Mucosa of descending colon (tissue), 3 donors: ENCODE measurements around the gene PTPRN2. TPM values are rescaled to one million over a fixed set of nuclear protein-coding genes. Genes with fewer than 3 reads are reported as not detected.
A peak's percentile ranks its signal among the peaks of the same experiment; 100 is the strongest.

ENCODE experiments used
- ATAC-seq: fragments of 200-7000 bp; cut with Tn5 transposase; one replicate; pipeline ENCODE4 v1.9.1; 2020; ENCODE audit warnings: mild to moderate bottlenecking, moderate library complexity
- DNase-seq, 3 donors: peaks; one replicate each; pipeline ENCODE4 v3.0.0-alpha.2; 2020
- H3K36me3 ChIP-seq: fragments of 200-600 bp; one replicate; pipeline ENCODE4 v1.8.0; 2021; ENCODE audit warnings: low read depth, mild to moderate bottlenecking
- H3K4me1 ChIP-seq: fragments of 200-600 bp; one replicate; pipeline ENCODE4 v1.8.0; 2021; ENCODE audit warnings: low read depth, mild to moderate bottlenecking
- H3K4me3 ChIP-seq: fragments of 200-600 bp; one replicate; pipeline ENCODE4 v1.8.0; 2021; ENCODE audit warnings: mild to moderate bottlenecking
- H3K9me3 ChIP-seq: fragments of 200-600 bp; one replicate; pipeline ENCODE4 v1.8.0; 2021; ENCODE audit warnings: mild to moderate bottlenecking
- intact Hi-C, 2 donors: fragments of 100-400 bp; cut with DNase I in 1 of 2; cut with micrococcal nuclease in 1 of 2; formaldehyde crosslinking; loops; one replicate each; pipeline versions ENCODE4 v1.11.0 to v1.11.1; 2022; cut with DNase I, micrococcal nuclease
- total RNA-seq, 3 donors: library from RNA; stranded (reverse); fragmentation: NEBNext Ultra II Directional in 2 of 3; extraction: Animal tissue kit (Norgen Biotek cat#: 25700) in 2 of 3; gene quantifications; one replicate each; pipeline versions ENCODE4 v1.2.1 to v1.2.4, GENCODE V29; 2021 to 2023
- TF ChIP-seq, protein P1 (sequence below): fragments of 200-600 bp; IDR thresholded peaks from one replicate; pipeline ENCODE4 v1.8.0; 2022; ENCODE audit warnings: antibody characterized with exemption, mild to moderate bottlenecking
- donor health status: DM: no; HTN: no; CAD: no; lungs with moderate emphysema.
- donor health status: DM: no; HTN: no; CAD: no.
- donor health status: DM: no; HTN: yes; CAD: no.

PTPRN2 gene
- total RNA-seq, 3 donors from 2014 or later, result 12.5 to 28.0 (median 26.2) TPM

- no peaks in the 10 kb centered on the region for H3K36me3 ChIP-seq
- DNase-seq, result no peak
- no peak for ATAC-seq
- H3K9me3 ChIP-seq, result no peaks in the 10 kb centered on the region
- H3K4me1 ChIP-seq, result no peaks in the 10 kb centered on the region
- intact Hi-C loops, result no loop called here
- no peak overlapping the region for H3K4me3 ChIP-seq
- TF ChIP-seq, protein P1, sequence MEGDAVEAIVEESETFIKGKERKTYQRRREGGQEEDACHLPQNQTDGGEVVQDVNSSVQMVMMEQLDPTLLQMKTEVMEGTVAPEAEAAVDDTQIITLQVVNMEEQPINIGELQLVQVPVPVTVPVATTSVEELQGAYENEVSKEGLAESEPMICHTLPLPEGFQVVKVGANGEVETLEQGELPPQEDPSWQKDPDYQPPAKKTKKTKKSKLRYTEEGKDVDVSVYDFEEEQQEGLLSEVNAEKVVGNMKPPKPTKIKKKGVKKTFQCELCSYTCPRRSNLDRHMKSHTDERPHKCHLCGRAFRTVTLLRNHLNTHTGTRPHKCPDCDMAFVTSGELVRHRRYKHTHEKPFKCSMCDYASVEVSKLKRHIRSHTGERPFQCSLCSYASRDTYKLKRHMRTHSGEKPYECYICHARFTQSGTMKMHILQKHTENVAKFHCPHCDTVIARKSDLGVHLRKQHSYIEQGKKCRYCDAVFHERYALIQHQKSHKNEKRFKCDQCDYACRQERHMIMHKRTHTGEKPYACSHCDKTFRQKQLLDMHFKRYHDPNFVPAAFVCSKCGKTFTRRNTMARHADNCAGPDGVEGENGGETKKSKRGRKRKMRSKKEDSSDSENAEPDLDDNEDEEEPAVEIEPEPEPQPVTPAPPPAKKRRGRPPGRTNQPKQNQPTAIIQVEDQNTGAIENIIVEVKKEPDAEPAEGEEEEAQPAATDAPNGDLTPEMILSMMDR, result no peak
Observed at GRCh38 chr7:158550886-158551452, 36.7 kb downstream of the PTPRN2 start.

- no peaks in the 10 kb centered on the region for H3K36me3 ChIP-seq
- TF ChIP-seq, protein P1, result no peak
- no peaks in the 10 kb centered on the region for H3K4me1 ChIP-seq
- H3K4me3 ChIP-seq, result no peak overlapping the region
- H3K9me3 ChIP-seq, result no peaks in the 10 kb centered on the region
- no peak for ATAC-seq
- intact Hi-C loops, result no loop called here
- no peak for DNase-seq
Observed at GRCh38 chr7:158550394-158550700, 37.3 kb downstream of the PTPRN2 start.

GRCh38 chr7:158549616-158550393, 37.8 kb downstream of the PTPRN2 start:
- Histone ChIP-seq H3K4me1 (no peaks in the 10 kb centered on the region), H3K9me3 (no peaks in the 10 kb centered on the region), H3K36me3 (no peaks in the 10 kb centered on the region), H3K4me3 (no peak overlapping the region)
- DNase-seq (peak in 2 of 3 donors; percentile 37 to 51), ATAC-seq (peak; percentile 55)
- intact Hi-C loops, result no loop called here
- TF ChIP-seq, protein P1, result no peak

DNA sequence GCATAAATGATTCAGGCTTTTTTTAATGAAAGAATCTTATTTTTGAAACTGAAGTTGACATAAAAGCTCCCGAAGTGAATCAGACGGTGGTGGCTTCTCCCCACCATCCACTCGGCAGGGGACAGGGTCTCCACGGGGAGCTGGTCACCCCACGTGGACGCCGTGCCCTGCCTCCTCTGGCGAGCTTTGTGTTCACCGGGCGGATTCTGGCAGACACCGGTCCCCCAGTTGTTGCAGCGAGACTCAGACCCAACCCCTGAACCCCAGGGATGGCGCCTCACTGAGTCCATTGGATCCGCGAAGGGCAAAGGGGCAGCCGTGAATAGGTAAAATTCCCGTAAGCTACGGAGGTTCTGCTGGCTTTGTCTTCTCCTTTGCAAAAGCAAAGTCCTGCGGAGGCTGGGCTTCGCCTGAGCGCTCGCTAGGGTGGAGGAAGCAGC, 38.4 kb downstream of the PTPRN2 start:
- Histone ChIP-seq H3K4me1 (no peaks in the 10 kb centered on the region), H3K4me3 (no peak overlapping the region), H3K36me3 (no peaks in the 10 kb centered on the region), H3K9me3 (no peaks in the 10 kb centered on the region)
- TF ChIP-seq, protein P1, result no peak
- DNase-seq (no peak), ATAC-seq (no peak)
- intact Hi-C loops, result no loop called here

DNA sequence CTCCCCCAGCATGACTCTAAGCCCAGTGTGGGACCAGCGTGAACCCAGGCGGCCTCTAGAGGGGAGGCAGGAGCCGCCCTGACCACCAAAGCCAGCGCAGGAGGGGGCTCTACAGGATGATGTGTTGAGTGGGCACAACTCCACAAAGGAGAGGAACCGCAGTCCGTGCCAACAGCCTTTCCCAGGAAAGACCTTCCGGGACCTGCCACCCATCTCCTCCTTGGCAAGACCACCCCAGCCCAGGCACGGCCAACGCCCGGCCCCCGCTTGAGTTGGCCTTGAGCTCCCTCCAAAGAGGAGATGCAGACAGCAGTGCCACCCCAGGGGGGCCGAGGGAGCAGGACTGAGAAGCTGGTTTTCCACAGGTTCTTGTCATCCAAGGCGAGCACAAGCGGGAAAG, 38.9 kb downstream of the PTPRN2 start:
- intact Hi-C loops, result no loop called here
- H3K4me3 ChIP-seq, result no peak overlapping the region
- ATAC-seq (no peak), DNase-seq (no peak)
- TF ChIP-seq, protein P1, result no peak
- no peaks in the 10 kb centered on the region for H3K9me3 ChIP-seq
- H3K4me1 ChIP-seq, result no peaks in the 10 kb centered on the region
- H3K36me3 ChIP-seq, result no peaks in the 10 kb centered on the region
